ENCODE results near the gene EPHA1. TPM values are rescaled to one million over a fixed set of nuclear protein-coding genes. Genes with fewer than 3 reads are reported as not detected.
A peak's percentile ranks its signal among the peaks of the same experiment; 100 is the strongest.
"Not testable (repeated sequence)": the region's sequence is repeated elsewhere in the genome, so short reads cannot be mapped to it uniquely, and the experiment has no call there.

EPHA1 gene
- total and polyA plus RNA-seq, 5 donors from 2014 or later, result 1.4 to 10.3 (median 5.0) TPM

DNA sequence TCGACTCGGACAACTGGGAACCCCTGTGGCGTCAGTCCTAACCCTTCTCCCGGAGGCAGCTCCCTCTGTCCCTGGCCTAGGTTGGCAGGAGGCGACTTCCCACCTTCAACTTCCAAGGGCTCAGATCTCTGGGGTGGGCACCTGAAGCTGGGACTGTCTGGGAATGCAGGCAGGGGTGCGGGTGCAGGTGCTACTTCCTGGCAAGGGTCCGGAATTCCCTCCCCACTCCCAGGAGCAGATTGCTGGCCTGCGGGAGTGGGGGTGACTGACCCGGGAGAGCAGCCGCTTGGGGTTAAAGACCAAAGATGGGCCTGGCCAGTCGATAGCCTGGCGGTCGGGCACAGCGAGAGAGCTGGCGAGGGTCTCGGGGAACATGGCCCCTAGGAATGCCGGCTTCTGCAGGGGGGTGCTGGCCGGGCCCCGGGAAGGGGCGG is 387 bp downstream of the EPHA1 start:
- Histone ChIP-seq H3K4me1 (ENCODE audit: control insufficient read depth, insufficient read depth, low read length, poor library complexity, severe bottlenecking) (peaks cover 27% of the 10 kb centered on the region), H3K9me3 (ENCODE audit: control insufficient read depth in 2 of 2, low read length in 2 of 2) (no peaks in the 10 kb centered on the region), H3K27me3 (ENCODE audit: control insufficient read depth, insufficient read depth, low read length) (no peaks in the 10 kb centered on the region), H3K4me3 (ENCODE audit: low read depth, low read length) (peak overlapping the region; percentile 47), H3K36me3 (ENCODE audit: control insufficient read depth, insufficient read depth, low read length) (no peaks in the 10 kb centered on the region), H3K27ac (ENCODE audit: insufficient read depth, low read length, poor library complexity, severe bottlenecking) (no peak overlapping the region)
- H3K27me3 Mint-ChIP-seq, result peaks cover 12% of the 10 kb centered on the region
- peak overlapping the region in 1 of 3 donors; percentile 95 for H3K27ac Mint-ChIP-seq
- peaks cover 0 to 4% (median 0%) of the 10 kb centered on the region in 7 donors for H3K9me3 Mint-ChIP-seq
- no peaks in the 10 kb centered on the region for H3K36me3 Mint-ChIP-seq
- no peak for DNase-seq
- ATAC-seq (ENCODE audit: low read depth in 2 of 2), result no peak
- H3K4me1 Mint-ChIP-seq, result peaks cover 12 to 72% (median 42%) of the 10 kb centered on the region in 4 donors
- H3K4me3 Mint-ChIP-seq, result peak overlapping the region; percentile 86 to 95 (median 92)

- Mint-ChIP-seq H3K4me1 (peaks cover 12 to 76% (median 42%) of the 10 kb centered on the region in 4 donors), H3K27me3 (peaks cover 8% of the 10 kb centered on the region), H3K9me3 (peaks cover 0 to 4% (median 0%) of the 10 kb centered on the region in 7 donors), H3K4me3 (peak overlapping the region; percentile 86 to 95 (median 92)), H3K27ac (peak overlapping the region; percentile 95 to 96 (median 95)), H3K36me3 (no peaks in the 10 kb centered on the region)
- no peak overlapping the region for H3K27ac ChIP-seq (ENCODE audit: insufficient read depth, low read length, poor library complexity, severe bottlenecking)
- no peaks in the 10 kb centered on the region for H3K27me3 ChIP-seq (ENCODE audit: control insufficient read depth, insufficient read depth, low read length)
- peak; percentile 58 to 60 for ATAC-seq (ENCODE audit: low read depth in 2 of 2)
- peak in 2 of 3 donors; percentile 41 to 58 for DNase-seq
- H3K4me3 ChIP-seq (ENCODE audit: low read depth, low read length), result peak overlapping the region; percentile 47
- no peaks in the 10 kb centered on the region for H3K9me3 ChIP-seq (ENCODE audit: control insufficient read depth in 2 of 2, low read length in 2 of 2)
- H3K36me3 ChIP-seq (ENCODE audit: control insufficient read depth, insufficient read depth, low read length), result no peaks in the 10 kb centered on the region
- peaks cover 27% of the 10 kb centered on the region for H3K4me1 ChIP-seq (ENCODE audit: control insufficient read depth, insufficient read depth, low read length, poor library complexity, severe bottlenecking)
These were observed 1.1 kb downstream of the EPHA1 start for GRCh38 chr7:143407287-143408251.

- Mint-ChIP-seq H3K4me3 (peak overlapping the region; percentile 0 to 95 (median 92)), H3K36me3 (peaks cover 4% of the 10 kb centered on the region), H3K27me3 (peaks cover 8% of the 10 kb centered on the region), H3K4me1 (peaks cover 12 to 67% (median 40%) of the 10 kb centered on the region in 4 donors), H3K9me3 (peaks cover 0 to 4% (median 0%) of the 10 kb centered on the region in 7 donors), H3K27ac (peak overlapping the region in 2 of 3 donors; percentile 61 to 91)
- H3K4me3 ChIP-seq (ENCODE audit: low read depth, low read length), result no peak overlapping the region
- no peaks in the 10 kb centered on the region for H3K36me3 ChIP-seq (ENCODE audit: control insufficient read depth, insufficient read depth, low read length)
- DNase-seq, result no peak
- H3K27ac ChIP-seq (ENCODE audit: insufficient read depth, low read length, poor library complexity, severe bottlenecking), result no peak overlapping the region
- H3K4me1 ChIP-seq (ENCODE audit: control insufficient read depth, insufficient read depth, low read length, poor library complexity, severe bottlenecking), result peaks cover 27% of the 10 kb centered on the region
- H3K27me3 ChIP-seq (ENCODE audit: control insufficient read depth, insufficient read depth, low read length), result no peaks in the 10 kb centered on the region
- H3K9me3 ChIP-seq (ENCODE audit: control insufficient read depth in 2 of 2, low read length in 2 of 2), result no peaks in the 10 kb centered on the region
- ATAC-seq (ENCODE audit: low read depth in 2 of 2), result no peak
These were observed 2.7 kb downstream of the EPHA1 start for GRCh38 chr7:143406002-143406357.

- H3K27ac ChIP-seq (ENCODE audit: insufficient read depth, low read length, poor library complexity, severe bottlenecking), result no peak overlapping the region
- H3K9me3 Mint-ChIP-seq, result peaks cover 0 to 2% (median 0%) of the 10 kb centered on the region in 7 donors
These were observed 3.3 kb downstream of the EPHA1 start for GRCh38 chr7:143405173-143406001.

DNA sequence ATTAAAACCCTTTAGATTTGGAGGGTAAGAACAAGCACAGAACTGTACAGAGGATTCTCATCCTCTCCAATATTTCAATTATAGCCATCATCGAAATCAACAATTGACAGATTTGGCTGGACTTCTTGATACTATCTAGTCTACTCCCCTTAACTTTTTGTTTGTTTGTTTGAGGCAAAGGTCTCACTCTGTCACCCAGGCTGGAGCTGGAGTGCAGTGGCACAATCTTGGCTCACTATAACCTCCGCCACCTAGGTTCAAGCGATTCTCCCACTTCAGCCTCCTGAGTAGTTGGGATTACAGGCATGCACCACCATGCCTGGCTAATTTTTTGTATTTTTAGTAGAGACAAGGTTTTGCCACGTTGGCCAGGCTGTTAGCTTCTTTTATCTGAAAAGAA is 6.4 kb downstream of the EPHA1 start:
- Mint-ChIP-seq H3K27ac (peak overlapping the region in 1 of 3 donors; percentile 76), H3K4me1 (peaks cover under 1 to 38% (median 21%) of the 10 kb centered on the region in 4 donors)
- not testable (repeated sequence) for H3K27me3 ChIP-seq (ENCODE audit: control insufficient read depth, insufficient read depth, low read length); ATAC-seq (ENCODE audit: low read depth in 2 of 2); H3K4me3 Mint-ChIP-seq; DNase-seq; H3K4me1 ChIP-seq (ENCODE audit: control insufficient read depth, insufficient read depth, low read length, poor library complexity, severe bottlenecking); H3K27me3 Mint-ChIP-seq; H3K9me3 Mint-ChIP-seq; H3K36me3 Mint-ChIP-seq; H3K4me3 ChIP-seq (ENCODE audit: low read depth, low read length); H3K27ac ChIP-seq (ENCODE audit: insufficient read depth, low read length, poor library complexity, severe bottlenecking); H3K9me3 ChIP-seq (ENCODE audit: control insufficient read depth in 2 of 2, low read length in 2 of 2); H3K36me3 ChIP-seq (ENCODE audit: control insufficient read depth, insufficient read depth, low read length)

More at GRCh38 chr7:143405173-143406001, 3.3 kb downstream of the EPHA1 start:
- H3K27me3 Mint-ChIP-seq, result peaks cover 8% of the 10 kb centered on the region
- H3K27me3 ChIP-seq (ENCODE audit: control insufficient read depth, insufficient read depth, low read length), result no peaks in the 10 kb centered on the region
- ATAC-seq (ENCODE audit: low read depth in 2 of 2), result no peak
- H3K9me3 ChIP-seq (ENCODE audit: control insufficient read depth in 2 of 2, low read length in 2 of 2), result no peaks in the 10 kb centered on the region
- peak overlapping the region; percentile 61 to 93 (median 79) for H3K27ac Mint-ChIP-seq
- H3K4me3 ChIP-seq (ENCODE audit: low read depth, low read length), result no peak overlapping the region
- H3K4me3 Mint-ChIP-seq, result peak overlapping the region; percentile 39 to 90 (median 44)
- H3K4me1 ChIP-seq (ENCODE audit: control insufficient read depth, insufficient read depth, low read length, poor library complexity, severe bottlenecking), result peaks cover 27% of the 10 kb centered on the region
- no peaks in the 10 kb centered on the region for H3K36me3 ChIP-seq (ENCODE audit: control insufficient read depth, insufficient read depth, low read length)
- DNase-seq, result no peak
- H3K4me1 Mint-ChIP-seq, result peaks cover 12 to 63% (median 38%) of the 10 kb centered on the region in 4 donors
- H3K36me3 Mint-ChIP-seq, result peaks cover 4% of the 10 kb centered on the region

- peaks cover 4% of the 10 kb centered on the region for H3K27me3 Mint-ChIP-seq
- peaks cover 0 to 29% (median 16%) of the 10 kb centered on the region in 4 donors for H3K4me1 Mint-ChIP-seq
- peaks cover 10% of the 10 kb centered on the region for H3K36me3 Mint-ChIP-seq
- H3K9me3 ChIP-seq (ENCODE audit: control insufficient read depth in 2 of 2, low read length in 2 of 2), result no peaks in the 10 kb centered on the region
- no peak overlapping the region for H3K27ac ChIP-seq (ENCODE audit: insufficient read depth, low read length, poor library complexity, severe bottlenecking)
- H3K9me3 Mint-ChIP-seq, result no peaks in the 10 kb centered on the region
- no peak for ATAC-seq (ENCODE audit: low read depth in 2 of 2)
- no peak overlapping the region for H3K4me3 Mint-ChIP-seq
- DNase-seq, result no peak
- H3K4me3 ChIP-seq (ENCODE audit: low read depth, low read length), result no peak overlapping the region
- peaks cover 7% of the 10 kb centered on the region for H3K36me3 ChIP-seq (ENCODE audit: control insufficient read depth, insufficient read depth, low read length)
- H3K27ac Mint-ChIP-seq, result no peak overlapping the region
- H3K27me3 ChIP-seq (ENCODE audit: control insufficient read depth, insufficient read depth, low read length), result no peaks in the 10 kb centered on the region
- H3K4me1 ChIP-seq (ENCODE audit: control insufficient read depth, insufficient read depth, low read length, poor library complexity, severe bottlenecking), result no peaks in the 10 kb centered on the region
These were observed 7.4 kb downstream of the EPHA1 start for GRCh38 chr7:143401265-143401664.

GRCh38 chr7:143399642-143400041 is 9.0 kb downstream of the EPHA1 start:
- Mint-ChIP-seq H3K27ac (peak overlapping the region in 1 of 3 donors; percentile 26), H3K4me3 (no peak overlapping the region), H3K27me3 (peaks cover 4% of the 10 kb centered on the region), H3K36me3 (peaks cover 13% of the 10 kb centered on the region), H3K4me1 (peaks cover 0 to 12% (median 6%) of the 10 kb centered on the region in 4 donors), H3K9me3 (no peaks in the 10 kb centered on the region)
- no peaks in the 10 kb centered on the region for H3K27me3 ChIP-seq (ENCODE audit: control insufficient read depth, insufficient read depth, low read length)
- no peaks in the 10 kb centered on the region for H3K9me3 ChIP-seq (ENCODE audit: control insufficient read depth in 2 of 2, low read length in 2 of 2)
- DNase-seq (no peak), ATAC-seq (ENCODE audit: low read depth in 2 of 2) (no peak)
- peaks cover 10% of the 10 kb centered on the region for H3K36me3 ChIP-seq (ENCODE audit: control insufficient read depth, insufficient read depth, low read length)
- H3K27ac ChIP-seq (ENCODE audit: insufficient read depth, low read length, poor library complexity, severe bottlenecking), result no peak overlapping the region
- no peaks in the 10 kb centered on the region for H3K4me1 ChIP-seq (ENCODE audit: control insufficient read depth, insufficient read depth, low read length, poor library complexity, severe bottlenecking)
- no peak overlapping the region for H3K4me3 ChIP-seq (ENCODE audit: low read depth, low read length)
